DND-41 (cell line): ENCODE measurements around the gene SLC37A2.

Source experiments
- ATAC-seq: fragments of 200-7000 bp; cut with Tn5 transposase; 3 replicates; pipeline ENCODE4 v1.9.1; 2021; ENCODE audit warnings: low read depth; ENCODE audit not compliant: insufficient read depth
- DNase-seq: peaks from one replicate; pipeline ENCODE4 v3.0.0-alpha.2; 2020
- H2AFZ ChIP-seq: 2 replicates; pipeline ENCODE4 v1.6.0; 2012; ENCODE audit warnings: low read depth, low read length
- H3K27ac ChIP-seq: 2 replicates; pipeline ENCODE4 v1.5.1; 2012; ENCODE audit warnings: low read length, inconsistent platforms
- H3K27me3 ChIP-seq: fragments of 200-600 bp; sonication (generic); 2 replicates; pipeline ENCODE4 v1.6.0; 2012; ENCODE audit warnings: low read length, mild to moderate bottlenecking, inconsistent platforms; ENCODE audit not compliant: insufficient read depth, poor library complexity
- H3K36me3 ChIP-seq: 2 replicates; pipeline ENCODE4 v1.5.1; 2012; ENCODE audit warnings: low read length, inconsistent platforms; ENCODE audit not compliant: insufficient read depth
- H3K4me1 ChIP-seq: 2 replicates; pipeline ENCODE4 v1.5.1; 2012; ENCODE audit warnings: mild to moderate bottlenecking, low read length; ENCODE audit not compliant: insufficient read depth
- H3K4me2 ChIP-seq: 2 replicates; pipeline ENCODE4 v1.6.0; 2012; ENCODE audit warnings: mild to moderate bottlenecking, moderate library complexity, low read length, inconsistent platforms; ENCODE audit not compliant: insufficient read depth
- H3K4me3 ChIP-seq, 2 experiments: fragments of 200-600 bp in 1 of 2; shearing (Covaris generic) in 1 of 2; 2 replicates each; pipeline ENCODE4 v1.5.1; 2012 to 2016; ENCODE audit warnings: inconsistent platforms in 2 of 2, low read length in 2 of 2, mild to moderate bottlenecking in 2 of 2, low read depth in 1 of 2, moderate library complexity in 1 of 2
- H3K79me2 ChIP-seq: 2 replicates; pipeline ENCODE4 v1.6.0; 2012; ENCODE audit warnings: low read length, inconsistent platforms; ENCODE audit not compliant: insufficient read depth
- H3K9ac ChIP-seq: 2 replicates; pipeline ENCODE4 v1.6.0; 2012; ENCODE audit warnings: low read depth, mild to moderate bottlenecking, inconsistent platforms, low read length, moderate library complexity
- H3K9me3 ChIP-seq: 2 replicates; pipeline ENCODE4 v1.5.1; 2012; ENCODE audit warnings: low read length, moderate library complexity, mild to moderate bottlenecking, inconsistent platforms; ENCODE audit not compliant: insufficient read depth, severe bottlenecking
- H4K20me1 ChIP-seq: 2 replicates; pipeline ENCODE4 v1.6.0; 2012; ENCODE audit warnings: low read length; ENCODE audit not compliant: insufficient read depth
- EZH2 ChIP-seq: IDR thresholded peaks from 3 replicates; pipeline ENCODE4 v1.6.1; 2012; ENCODE audit warnings: borderline replicate concordance, low read depth, mild to moderate bottlenecking, moderate library complexity, low read length, inconsistent platforms; ENCODE audit not compliant: severe bottlenecking
- TF ChIP-seq, protein P1 (sequence below): IDR thresholded peaks from 2 replicates; pipeline ENCODE4 v1.5.1; 2012; ENCODE audit warnings: borderline replicate concordance, low read length, moderate library complexity, mild to moderate bottlenecking; ENCODE audit not compliant: poor library complexity, severe bottlenecking; ENCODE audit errors: extremely low read depth

SLC37A2 gene

DNA sequence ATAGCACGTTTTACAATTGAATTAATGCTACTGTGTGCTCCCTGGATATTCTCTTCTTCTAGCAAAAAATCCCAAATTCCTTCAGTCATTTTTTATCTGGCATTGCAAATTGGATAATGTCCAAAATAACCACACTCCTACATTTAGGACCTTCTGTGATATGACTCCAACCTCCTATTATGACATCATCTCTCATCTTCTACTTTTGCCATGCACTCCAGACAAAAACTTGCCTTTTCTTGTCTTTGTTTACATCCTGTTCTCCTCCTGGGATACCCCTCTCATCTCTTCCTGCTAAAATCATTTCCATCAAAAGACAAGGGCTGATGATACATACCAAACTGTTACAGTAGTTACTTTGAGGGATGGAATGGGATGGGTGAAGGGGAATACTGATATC, 69.0 kb downstream of the SLC37A2 start:
- Histone ChIP-seq H3K27me3 (peaks cover 19% of the 10 kb centered on the region), H3K4me2 (no peak overlapping the region), H3K27ac (no peak overlapping the region), H3K9ac (no peak overlapping the region), H3K9me3 (no peaks in the 10 kb centered on the region), H3K4me3 (no peak overlapping the region), H3K36me3 (no peaks in the 10 kb centered on the region), H3K4me1 (no peaks in the 10 kb centered on the region), H4K20me1 (no peaks in the 10 kb centered on the region), H3K79me2 (no peaks in the 10 kb centered on the region), H2AFZ (no peak overlapping the region)
- DNase-seq (no peak), ATAC-seq (no peak)
- TF ChIP-seq EZH2, result no peak
- TF ChIP-seq, protein P1, sequence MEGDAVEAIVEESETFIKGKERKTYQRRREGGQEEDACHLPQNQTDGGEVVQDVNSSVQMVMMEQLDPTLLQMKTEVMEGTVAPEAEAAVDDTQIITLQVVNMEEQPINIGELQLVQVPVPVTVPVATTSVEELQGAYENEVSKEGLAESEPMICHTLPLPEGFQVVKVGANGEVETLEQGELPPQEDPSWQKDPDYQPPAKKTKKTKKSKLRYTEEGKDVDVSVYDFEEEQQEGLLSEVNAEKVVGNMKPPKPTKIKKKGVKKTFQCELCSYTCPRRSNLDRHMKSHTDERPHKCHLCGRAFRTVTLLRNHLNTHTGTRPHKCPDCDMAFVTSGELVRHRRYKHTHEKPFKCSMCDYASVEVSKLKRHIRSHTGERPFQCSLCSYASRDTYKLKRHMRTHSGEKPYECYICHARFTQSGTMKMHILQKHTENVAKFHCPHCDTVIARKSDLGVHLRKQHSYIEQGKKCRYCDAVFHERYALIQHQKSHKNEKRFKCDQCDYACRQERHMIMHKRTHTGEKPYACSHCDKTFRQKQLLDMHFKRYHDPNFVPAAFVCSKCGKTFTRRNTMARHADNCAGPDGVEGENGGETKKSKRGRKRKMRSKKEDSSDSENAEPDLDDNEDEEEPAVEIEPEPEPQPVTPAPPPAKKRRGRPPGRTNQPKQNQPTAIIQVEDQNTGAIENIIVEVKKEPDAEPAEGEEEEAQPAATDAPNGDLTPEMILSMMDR, result no peak

DNA sequence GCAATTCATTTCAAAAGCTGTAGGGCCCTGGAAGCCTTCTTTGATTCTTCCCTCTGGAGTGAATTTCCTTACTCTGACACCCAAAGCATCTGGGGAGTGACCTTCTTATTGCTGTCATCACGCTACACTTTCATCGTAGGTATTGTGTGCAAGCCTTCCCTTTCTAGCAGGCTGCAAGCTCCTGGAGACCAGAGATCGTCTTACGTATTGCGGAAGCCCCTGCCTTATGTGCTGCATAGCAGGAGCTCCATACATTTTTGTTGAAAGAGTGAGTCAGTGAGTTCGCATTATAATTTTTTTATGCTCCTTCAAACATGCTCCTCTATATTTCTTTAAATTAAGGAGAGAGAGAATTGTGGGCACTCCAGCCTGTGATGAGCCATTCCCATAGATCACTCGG, 69.5 kb downstream of the SLC37A2 start:
- Histone ChIP-seq H3K79me2 (no peaks in the 10 kb centered on the region), H3K4me2 (no peak overlapping the region), H2AFZ (no peak overlapping the region), H3K36me3 (no peaks in the 10 kb centered on the region), H3K27ac (no peak overlapping the region), H4K20me1 (no peaks in the 10 kb centered on the region), H3K9ac (no peak overlapping the region), H3K4me3 (no peak overlapping the region), H3K27me3 (peaks cover 19% of the 10 kb centered on the region), H3K9me3 (no peaks in the 10 kb centered on the region), H3K4me1 (no peaks in the 10 kb centered on the region)
- ATAC-seq (no peak), DNase-seq (no peak)
- TF ChIP-seq, protein P1, result no peak
- no peak for TF ChIP-seq EZH2

DNA sequence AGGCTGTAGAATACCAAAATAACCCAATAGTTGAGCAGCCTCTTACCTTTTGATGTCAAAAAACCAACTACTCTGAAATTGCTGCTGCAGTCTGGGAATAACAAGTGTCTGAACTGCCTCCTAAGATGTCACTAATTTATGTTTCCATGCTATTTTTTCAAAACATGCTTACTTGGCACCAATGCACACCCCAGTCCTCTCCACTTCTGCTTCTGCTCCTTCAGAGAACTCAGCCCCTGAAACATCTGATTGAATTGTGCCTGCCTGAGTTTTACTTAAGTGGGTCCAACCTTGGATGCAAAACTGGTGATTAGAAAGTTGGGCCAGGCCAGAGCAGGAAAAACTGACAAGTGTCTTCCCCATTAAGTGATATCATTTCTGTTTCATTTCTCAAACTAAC, 72.9 kb downstream of the SLC37A2 start:
- no peaks in the 10 kb centered on the region for H3K9me3 ChIP-seq
- H3K9ac ChIP-seq, result no peak overlapping the region
- H3K27ac ChIP-seq, result no peak overlapping the region
- H3K36me3 ChIP-seq, result no peaks in the 10 kb centered on the region
- no peaks in the 10 kb centered on the region for H3K4me1 ChIP-seq
- no peak overlapping the region for H2AFZ ChIP-seq
- H3K79me2 ChIP-seq, result no peaks in the 10 kb centered on the region
- peaks cover 21% of the 10 kb centered on the region for H3K27me3 ChIP-seq
- no peak overlapping the region for H3K4me3 ChIP-seq
- no peak overlapping the region for H3K4me2 ChIP-seq
- no peak for ATAC-seq
- DNase-seq, result no peak
- TF ChIP-seq, protein P1, result no peak
- TF ChIP-seq EZH2, result no peak
- no peaks in the 10 kb centered on the region for H4K20me1 ChIP-seq

GRCh38 chr11:125138966-125139365, 75.9 kb downstream of the SLC37A2 start:
- no peaks in the 10 kb centered on the region for H3K9me3 ChIP-seq
- ATAC-seq, result no peak

More at GRCh38 chr11:125138966-125139365, 75.9 kb downstream of the SLC37A2 start:
- H3K4me1 ChIP-seq, result 0 out of 2 replicates have a peak, but pooled peaks cover 5% of the 10 kb centered on the region
- H3K79me2 ChIP-seq, result no peaks in the 10 kb centered on the region
- H4K20me1 ChIP-seq, result no peaks in the 10 kb centered on the region; the same call in none of the 2 replicates
- no peak overlapping the region for H3K4me2 ChIP-seq
- H3K27me3 ChIP-seq, result peaks cover 24% of the 10 kb centered on the region
- TF ChIP-seq, protein P1, result no peak
- TF ChIP-seq EZH2, result no peak
- no peak overlapping the region for H3K9ac ChIP-seq
- no peak overlapping the region for H3K4me3 ChIP-seq
- H3K27ac ChIP-seq, result no peak overlapping the region
- no peak for DNase-seq
- H2AFZ ChIP-seq, result no peak overlapping the region
- H3K36me3 ChIP-seq, result no peaks in the 10 kb centered on the region
